HL-60/S4 (cell line): ENCODE measurements around the gene PCDH12.

ENCODE experiments used
- in situ Hi-C: fragments of 300-500 bp; cut with MboI; formaldehyde crosslinking; loops from 2 replicates; pipeline ENCODE4 v1.14.3; 2022; ENCODE audit warnings: low sequenced_read_pairs

The PCDH12 gene

GRCh38 chr5:141914199-141914743 is 43.7 kb downstream of the PCDH12 start:
- in situ Hi-C loops, result no loop called here

- in situ Hi-C loops, result no loop called here
Observed at GRCh38 chr5:141913560-141914198, 44.3 kb downstream of the PCDH12 start.

GRCh38 chr5:141910271-141910673 is 47.7 kb downstream of the PCDH12 start:
- in situ Hi-C loops, result no loop called here

- in situ Hi-C loops, result no loop called here
Observed at GRCh38 chr5:141909212-141909611, 48.8 kb downstream of the PCDH12 start.

- in situ Hi-C loops, result no loop called here
Observed at GRCh38 chr5:141908796-141909195, 49.2 kb downstream of the PCDH12 start.

GRCh38 chr5:141906972-141907371 is 51.0 kb downstream of the PCDH12 start:
- in situ Hi-C loops, result no loop called here

GRCh38 chr5:141906517-141906916 is 51.5 kb downstream of the PCDH12 start:
- in situ Hi-C loops, result no loop called here

GRCh38 chr5:141904551-141904950 is 53.5 kb downstream of the PCDH12 start:
- in situ Hi-C loops, result no loop called here

- in situ Hi-C loops, result no loop called here
Observed at GRCh38 chr5:141903261-141903660, 54.7 kb downstream of the PCDH12 start.

- in situ Hi-C loops, result no loop called here
Observed at GRCh38 chr5:141902015-141902814, 55.8 kb downstream of the PCDH12 start.

GRCh38 chr5:141898448-141899049 is 59.5 kb downstream of the PCDH12 start:
- in situ Hi-C loops, result no loop called here

- in situ Hi-C loops, result no loop called here
Observed at GRCh38 chr5:141897425-141897824, 60.6 kb downstream of the PCDH12 start.
